Ishikawa (cell line): ENCODE results near the gene TLR6.

ENCODE experiments used
- CREB1 ChIP-seq: IDR thresholded peaks from 2 replicates; pipeline ENCODE4 v1.6.1; 2012; ENCODE audit warnings: low read depth
- EP300 ChIP-seq: IDR thresholded peaks from 2 replicates; pipeline ENCODE4 v1.6.1; 2012; ENCODE audit warnings: borderline replicate concordance
- FOXM1 ChIP-seq: IDR thresholded peaks from 2 replicates; pipeline ENCODE4 v1.6.1; 2012; ENCODE audit warnings: low read depth, borderline replicate concordance
- REST ChIP-seq: IDR thresholded peaks from 2 replicates; pipeline ENCODE4 v1.6.1; 2012; ENCODE audit warnings: low read depth, mild to moderate bottlenecking
- TAF1 ChIP-seq: IDR thresholded peaks from 2 replicates; pipeline ENCODE4 v1.6.1; 2012; ENCODE audit warnings: low read depth, mild to moderate bottlenecking
- TCF12 ChIP-seq: IDR thresholded peaks from 2 replicates; pipeline ENCODE4 v1.6.1; 2012; ENCODE audit warnings: low read depth
- YY1 ChIP-seq: IDR thresholded peaks from 2 replicates; pipeline ENCODE4 v1.6.1; 2012; ENCODE audit warnings: low read depth

GRCh38 chr4:38872620-38873019, 16.0 kb upstream of the TLR6 start:
- TF ChIP-seq EP300: no peak
- TF ChIP-seq TCF12: no peak
- TF ChIP-seq REST: no peak
- TF ChIP-seq CREB1: no peak
- no peak for TF ChIP-seq TAF1
- TF ChIP-seq FOXM1: no peak
- no peak for TF ChIP-seq YY1
